Hepatocyte (in vitro differentiated cells): ENCODE data around the gene RHOXF1. TPM values are rescaled to one million over a fixed set of nuclear protein-coding genes. Genes with fewer than 3 reads are reported as not detected.
"Not testable (repeated sequence)": the region's sequence is repeated elsewhere in the genome, so short reads cannot be mapped to it uniquely, and the experiment has no call there.

ENCODE experiments used
- DNase-seq: peaks from one replicate; pipeline ENCODE4 v3.0.0-alpha.2; 2016; ENCODE audit warnings: low spot score
- H2AFZ ChIP-seq: fragments of 200-600 bp; sonication (generic); 2 replicates; pipeline ENCODE4 v1.6.0; 2016; ENCODE audit warnings: antibody characterized with exemption, mild to moderate bottlenecking
- H3K27ac ChIP-seq: fragments of 200-600 bp; sonication (generic); 2 replicates; pipeline ENCODE4 v1.5.1; 2016; ENCODE audit warnings: mild to moderate bottlenecking
- H3K27me3 ChIP-seq: fragments of 200-600 bp; sonication (generic); 2 replicates; pipeline ENCODE4 v1.6.1; 2016
- H3K36me3 ChIP-seq: fragments of 200-600 bp; sonication (generic); replicated peaks from 2 replicates; pipeline ENCODE4 v1.5.1; 2016; ENCODE audit warnings: low read depth; ENCODE audit not compliant: insufficient read depth
- H3K4me1 ChIP-seq: fragments of 200-600 bp; sonication (generic); 2 replicates; pipeline ENCODE4 v1.5.1; 2016; ENCODE audit warnings: mild to moderate bottlenecking, moderate library complexity; ENCODE audit not compliant: insufficient read depth
- H3K4me2 ChIP-seq: fragments of 200-600 bp; sonication (generic); 2 replicates; pipeline ENCODE4 v1.6.0; 2016
- H3K4me3 ChIP-seq: fragments of 200-600 bp; sonication (generic); 2 replicates; pipeline ENCODE4 v1.5.1; 2016; ENCODE audit warnings: mild to moderate bottlenecking
- H3K79me2 ChIP-seq: fragments of 200-600 bp; sonication (generic); 2 replicates; pipeline ENCODE4 v1.6.0; 2017; ENCODE audit warnings: mild to moderate bottlenecking
- H3K9me2 ChIP-seq: fragments of 200-600 bp; sonication (generic); replicated peaks from 2 replicates; pipeline ENCODE4 v1.6.0; 2017; ENCODE audit warnings: mild to moderate bottlenecking; ENCODE audit not compliant: insufficient read depth
- H3K9me3 ChIP-seq: fragments of 200-600 bp; sonication (generic); 2 replicates; pipeline ENCODE4 v1.5.1; 2016; ENCODE audit warnings: low read depth, mild to moderate bottlenecking
- H4K20me1 ChIP-seq: fragments of 200-600 bp; sonication (generic); 2 replicates; pipeline ENCODE4 v1.6.0; 2016; ENCODE audit warnings: mild to moderate bottlenecking; ENCODE audit not compliant: insufficient read depth, poor library complexity, severe bottlenecking
- CTCF ChIP-seq: fragments of 200-600 bp; sonication (generic); IDR thresholded peaks from 2 replicates; pipeline ENCODE4 v1.5.1; 2016; ENCODE audit warnings: antibody characterized with exemption, mild to moderate bottlenecking; ENCODE audit not compliant: poor library complexity
- EZH2 ChIP-seq: fragments of 200-600 bp; sonication (generic); IDR thresholded peaks from 2 replicates; pipeline ENCODE4 v1.6.1; 2016; ENCODE audit warnings: antibody characterized with exemption, mild to moderate bottlenecking, borderline replicate concordance
- EZH2phosphoT487 ChIP-seq: fragments of 200-600 bp; sonication (generic); IDR thresholded peaks from one replicate; pipeline ENCODE4 v1.6.1; 2018; ENCODE audit warnings: antibody characterized with exemption, mild to moderate bottlenecking, low read depth, moderate library complexity; ENCODE audit not compliant: unreplicated experiment, severe bottlenecking
- WGBS: methylation state at CpG from one replicate; pipeline ENCODE4 v1.1.6; 2016; ENCODE audit warnings: low lambda C conversion rate; ENCODE audit errors: missing lambda C conversion rate; 5-methylcytosine and 5-hydroxymethylcytosine counted together
- polyA plus RNA-seq: library from polyadenylated mRNA; unstranded; fragments of >200 nt; fragmentation: Nextera tagmentation; extraction: Ambion mirVana; gene quantifications from 2 replicates; pipeline ENCODE4 v1.2.1, GENCODE V29; 2016
- total RNA-seq: library from RNA; depleted of rRNA; stranded (reverse); fragments of >200 nt; gene quantifications from 2 replicates; pipeline ENCODE4 v1.2.3, GENCODE V29; 2014

Gene RHOXF1
- total RNA-seq (0.80 TPM in 1 of 2 replicates, not detected in the other), polyA plus RNA-seq (0.35 TPM in 1 of 2 replicates, not detected in the other)

- no peak within 1 kb of the TSS for H3K4me3 ChIP-seq
- no peak for TF ChIP-seq EZH2phosphoT487
- H2AFZ ChIP-seq: no peak within 1 kb of the TSS
- no peak for DNase-seq
- H3K4me1 ChIP-seq: no peaks in the 10 kb centered on the region
- H3K79me2 ChIP-seq: no peaks in the 10 kb centered on the region
- no peaks in the 10 kb centered on the region for H3K27me3 ChIP-seq
- H3K9me3 ChIP-seq: no peaks in the 10 kb centered on the region
- H4K20me1 ChIP-seq: no peaks in the 10 kb centered on the region
- H3K9me2 ChIP-seq: no peaks in the 10 kb centered on the region
- H3K27ac ChIP-seq: no peak within 1 kb of the TSS
- H3K36me3 ChIP-seq: no peaks in the 10 kb centered on the region
- 98% methylated on average over 33 of the region's 35 CpGs for WGBS
- H3K4me2 ChIP-seq: no peak within 1 kb of the TSS
These were observed at the start of gene RHOXF1 for GRCh38 chrX:120115438-120115963. Gene RHOXF1, minus strand, starts transcription at chrX:120115913. Its CDS starts 51 bp downstream, at chrX:120115862.

- not testable (repeated sequence) for H3K27ac ChIP-seq, H3K79me2 ChIP-seq, H3K4me1 ChIP-seq, H2AFZ ChIP-seq, H3K4me3 ChIP-seq, H3K9me3 ChIP-seq, H4K20me1 ChIP-seq, DNase-seq, H3K4me2 ChIP-seq, H3K9me2 ChIP-seq, H3K27me3 ChIP-seq, H3K36me3 ChIP-seq
- 97% methylated on average over 23 of the region's 33 CpGs for WGBS
These were observed 43.4 kb upstream of the RHOXF1 start for GRCh38 chrX:120159086-120159485.

- not testable (repeated sequence) for H3K79me2 ChIP-seq, H4K20me1 ChIP-seq, H3K36me3 ChIP-seq, H3K4me1 ChIP-seq, DNase-seq, H2AFZ ChIP-seq, H3K27me3 ChIP-seq, H3K4me2 ChIP-seq, H3K9me2 ChIP-seq, H3K4me3 ChIP-seq, H3K27ac ChIP-seq, H3K9me3 ChIP-seq
- WGBS: no CpG with 5 or more reads among the region's 15 CpGs
These were observed 42.6 kb upstream of the RHOXF1 start, which contains the start of gene RHOXF2 for GRCh38 chrX:120158313-120158712. Gene RHOXF2, plus strand, starts transcription at chrX:120158613. Its CDS starts 138 bp downstream, at chrX:120158751.

- DNase-seq, H4K20me1 ChIP-seq, H3K36me3 ChIP-seq, H3K27ac ChIP-seq, H3K9me2 ChIP-seq, H3K27me3 ChIP-seq, H3K4me1 ChIP-seq, H2AFZ ChIP-seq, H3K9me3 ChIP-seq, H3K79me2 ChIP-seq, H3K4me2 ChIP-seq, H3K4me3 ChIP-seq: not testable (repeated sequence)
- WGBS: no CpG with 5 or more reads among the region's 12 CpGs
These were observed 34.5 kb upstream of the RHOXF1 start for GRCh38 chrX:120150109-120150744.

GRCh38 chrX:120147537-120147936, 31.8 kb upstream of the RHOXF1 start:
- TF ChIP-seq EZH2 (no peak), CTCF (no peak), EZH2phosphoT487 (no peak)
- 92% methylated on average over 8 of the region's 8 CpGs for WGBS
- Histone ChIP-seq H4K20me1 (no peaks in the 10 kb centered on the region), H3K79me2 (no peaks in the 10 kb centered on the region), H3K4me1 (no peaks in the 10 kb centered on the region), H3K9me3 (no peaks in the 10 kb centered on the region), H3K4me3 (no peak overlapping the region), H3K27me3 (no peaks in the 10 kb centered on the region), H3K4me2 (no peak overlapping the region), H3K36me3 (no peaks in the 10 kb centered on the region), H3K9me2 (no peaks in the 10 kb centered on the region), H2AFZ (no peak overlapping the region), H3K27ac (no peak overlapping the region)
- DNase-seq: no peak

- not testable (repeated sequence) for H3K27me3 ChIP-seq, H3K27ac ChIP-seq, H3K4me1 ChIP-seq, H3K79me2 ChIP-seq, H3K9me2 ChIP-seq, H3K4me3 ChIP-seq, H3K4me2 ChIP-seq, DNase-seq, H4K20me1 ChIP-seq, H3K9me3 ChIP-seq, H2AFZ ChIP-seq, H3K36me3 ChIP-seq
- 81% methylated on average over 1 of the region's 1 CpG for WGBS
These were observed 30.6 kb upstream of the RHOXF1 start for GRCh38 chrX:120146323-120146722.
